Left kidney (tissue), 2 donors: ENCODE data around the gene EPHA3. TPM values are rescaled to one million over a fixed set of nuclear protein-coding genes. Genes with fewer than 3 reads are reported as not detected.

Experiments used
- DNase-seq: peaks from one replicate; pipeline ENCODE4 v3.0.0-alpha.2; 2013
- polyA plus RNA-seq: library from polyadenylated mRNA; unstranded; fragments of 120-200 nt; gene quantifications from one replicate; pipeline ENCODE4 v1.2.1, GENCODE V29; 2013; ENCODE audit not compliant: insufficient read length

The EPHA3 gene
- polyA plus RNA-seq, 1 donor, result 5.1 TPM

DNA sequence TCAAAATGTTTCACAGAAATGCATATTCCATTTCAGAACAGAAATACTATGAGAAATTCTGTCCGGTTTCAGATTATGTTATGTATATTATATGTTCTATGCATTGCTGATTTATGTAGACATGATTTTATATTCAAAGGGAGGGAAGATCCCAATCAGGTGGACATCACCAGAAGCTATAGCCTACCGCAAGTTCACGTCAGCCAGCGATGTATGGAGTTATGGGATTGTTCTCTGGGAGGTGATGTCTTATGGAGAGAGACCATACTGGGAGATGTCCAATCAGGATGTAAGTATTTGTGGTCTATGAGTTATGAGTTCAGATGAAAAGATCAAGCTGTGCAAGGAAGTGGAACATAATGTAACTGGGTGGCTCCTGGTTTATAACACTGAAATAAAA lies 341.7 kb downstream of the EPHA3 start:
- no peak for DNase-seq

GRCh38 chr3:89452066-89452465 lies 344.6 kb downstream of the EPHA3 start:
- no peak for DNase-seq

DNA sequence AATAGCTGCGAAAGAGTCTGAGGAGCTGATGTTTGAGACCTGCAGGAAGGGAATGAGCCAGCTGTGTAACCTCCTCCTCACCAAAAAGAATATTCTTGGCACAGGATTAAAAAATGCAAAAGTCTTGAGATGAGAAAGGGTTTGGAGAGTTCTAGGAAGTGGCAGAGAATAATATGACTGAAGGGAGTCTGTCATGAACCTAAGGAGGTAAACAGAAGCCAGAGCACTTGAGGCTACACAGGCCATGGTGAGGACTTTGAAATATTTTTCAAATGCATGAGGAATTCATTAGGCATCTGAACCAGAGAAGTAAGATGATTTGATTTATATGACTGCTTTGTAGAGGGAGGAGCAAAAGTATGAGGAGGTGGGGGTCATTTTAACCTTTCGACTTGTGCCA lies 347.8 kb downstream of the EPHA3 start:
- DNase-seq, result no peak

- no peak for DNase-seq
These were observed 360.5 kb downstream of the EPHA3 start for GRCh38 chr3:89467898-89468363.

GRCh38 chr3:89472101-89472500 lies 364.7 kb downstream of the EPHA3 start:
- DNase-seq, result no peak

- no peak for DNase-seq
These were observed 367.1 kb downstream of the EPHA3 start for GRCh38 chr3:89474333-89475130.

DNA sequence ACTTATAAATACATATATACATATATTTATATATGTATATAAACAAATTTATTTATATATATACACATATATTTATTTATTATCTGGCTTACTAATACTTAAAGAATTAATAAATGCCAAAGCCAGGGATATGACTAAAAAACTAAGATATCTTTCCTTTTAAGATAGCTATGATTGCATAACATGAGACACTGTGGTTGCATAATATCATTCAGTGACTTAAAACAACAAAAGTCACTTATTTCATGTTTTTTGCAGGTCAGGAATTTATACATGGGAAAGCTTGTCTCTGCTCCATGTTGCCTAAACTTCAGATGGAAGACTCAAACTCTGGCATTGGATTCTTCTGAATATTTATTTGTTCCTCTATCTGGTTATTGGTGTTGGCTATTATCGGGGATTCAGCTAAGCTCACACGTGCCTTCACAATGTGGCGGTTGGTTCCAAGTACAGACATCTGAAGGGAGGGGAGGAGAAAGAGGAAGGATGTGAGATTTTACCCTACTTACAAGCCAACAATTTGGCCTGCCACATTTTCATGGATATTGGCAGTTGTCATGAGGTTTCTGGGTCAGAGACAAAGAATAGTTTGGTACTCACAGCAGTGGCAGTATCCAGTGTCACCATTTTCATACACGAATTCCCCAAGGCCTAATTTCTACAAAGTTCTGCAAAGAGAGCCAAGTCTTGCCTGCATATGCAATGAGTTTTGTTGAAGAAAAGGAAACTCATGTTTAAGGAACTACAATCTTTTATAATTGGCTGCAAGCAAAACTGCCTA lies 381.6 kb downstream of the EPHA3 start:
- no peak for DNase-seq

DNA sequence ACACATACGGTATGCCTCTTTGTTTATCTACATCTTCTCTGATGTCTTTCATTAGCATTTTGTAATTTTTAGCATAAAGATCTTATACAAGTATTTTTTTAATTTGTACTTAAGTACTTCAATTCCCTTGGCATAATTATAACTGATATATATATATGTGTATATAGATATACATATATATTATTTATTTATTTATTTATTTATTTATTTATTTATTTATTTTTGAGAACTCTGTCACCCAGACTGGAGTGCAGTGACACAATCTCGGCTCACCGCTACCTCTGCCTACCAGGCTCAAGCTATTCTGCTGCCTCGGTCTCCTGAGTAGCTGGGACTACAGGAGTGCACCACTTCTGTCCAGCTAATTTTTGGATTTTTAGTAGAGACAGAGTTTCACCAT lies 382.7 kb downstream of the EPHA3 start:
- no peak for DNase-seq

- DNase-seq, result no peak
These were observed 387.3 kb downstream of the EPHA3 start for GRCh38 chr3:89494734-89495133.

DNA sequence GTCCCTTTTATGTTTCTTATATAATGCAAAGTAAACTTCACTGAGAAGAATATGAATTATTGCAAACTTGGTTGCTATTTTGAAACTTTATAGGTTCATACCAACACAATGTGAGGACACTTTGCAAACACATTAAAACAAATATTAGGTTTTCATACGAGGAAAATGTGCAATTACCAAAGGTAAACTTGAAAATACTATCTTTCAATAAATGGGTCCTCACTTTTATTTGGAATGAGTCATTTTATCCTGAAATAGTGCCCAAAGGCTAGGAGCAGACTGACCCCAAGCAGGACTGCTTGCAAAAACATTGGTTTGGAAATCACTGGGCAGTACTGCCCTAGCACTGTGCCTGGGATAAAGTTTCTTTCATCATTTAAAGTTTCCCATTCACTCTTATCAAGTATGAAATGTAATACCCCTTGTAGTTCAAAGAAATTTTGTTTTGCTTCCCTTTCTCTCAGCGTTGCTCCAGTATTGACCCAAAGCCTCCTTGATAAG lies 396.5 kb downstream of the EPHA3 start:
- DNase-seq, result no peak

DNA sequence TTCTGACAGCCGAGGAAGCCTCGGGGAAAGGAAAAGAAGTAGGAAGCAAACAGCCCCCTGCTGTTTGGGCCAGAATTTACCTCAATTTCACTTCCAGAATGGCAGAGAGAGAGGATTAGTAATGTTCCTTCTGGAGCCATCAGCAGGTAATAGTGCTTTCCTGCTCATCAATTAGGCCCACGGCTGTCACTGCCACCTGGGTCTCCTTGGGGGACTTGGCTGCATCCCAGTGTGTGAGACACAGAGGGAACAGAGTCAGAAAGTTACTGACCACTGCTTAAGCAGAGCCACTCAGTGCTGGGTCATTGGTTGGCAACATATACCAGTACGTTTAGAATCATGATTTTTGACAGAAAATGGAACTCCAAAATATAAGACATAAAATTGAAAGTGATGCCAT lies 397.0 kb downstream of the EPHA3 start:
- DNase-seq, result no peak

DNA sequence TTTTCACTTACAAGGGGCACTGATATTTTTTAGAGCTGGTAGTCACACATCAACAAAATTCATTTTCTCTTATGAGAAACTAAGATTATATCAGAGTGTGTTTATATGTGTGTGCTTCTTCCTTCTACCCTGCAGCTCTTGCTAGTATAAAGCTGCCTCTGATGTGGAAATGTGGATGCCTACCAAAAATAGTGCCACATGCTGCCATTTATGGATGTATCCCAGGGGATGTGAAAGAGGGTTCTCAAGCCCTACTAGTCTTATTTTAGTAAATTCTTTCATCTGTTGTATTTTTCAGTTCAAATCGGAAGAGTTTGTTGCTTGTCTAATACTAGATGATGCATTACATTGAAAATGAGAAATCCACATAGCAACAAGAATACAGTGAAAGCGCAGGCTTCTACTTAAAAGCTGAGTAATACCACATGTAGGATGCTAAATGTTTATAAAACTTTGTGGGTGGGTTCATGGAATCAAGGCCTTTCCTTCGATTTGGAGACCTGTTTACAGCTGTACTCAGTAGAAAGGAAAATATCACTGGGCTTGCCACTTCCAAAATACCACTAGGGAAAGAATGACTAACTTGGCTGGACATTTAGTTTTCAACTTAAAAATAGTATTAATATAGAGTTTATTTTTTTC lies 399.2 kb downstream of the EPHA3 start:
- DNase-seq, result no peak

DNA sequence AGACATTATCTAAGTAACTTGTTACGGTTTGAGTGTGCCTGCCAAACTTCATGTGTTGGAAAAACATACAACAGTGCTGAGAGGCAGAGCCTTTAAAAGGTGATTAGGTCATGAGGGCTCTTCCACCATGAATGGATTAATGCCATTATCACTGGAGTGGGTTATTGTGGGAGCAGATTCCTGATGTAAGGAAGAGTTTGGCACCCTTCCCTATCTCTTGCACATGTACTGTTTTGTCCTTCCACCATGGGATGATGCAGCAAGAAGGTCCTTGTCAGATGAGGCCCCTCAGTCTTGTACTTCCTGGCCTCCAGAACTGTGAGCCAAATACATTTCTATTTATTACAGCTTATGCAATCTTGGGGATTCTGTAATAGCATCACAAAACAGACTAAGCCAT lies 413.9 kb downstream of the EPHA3 start:
- DNase-seq, result no peak

- no peak for DNase-seq
These were observed 414.7 kb downstream of the EPHA3 start for GRCh38 chr3:89522155-89522554.

DNA sequence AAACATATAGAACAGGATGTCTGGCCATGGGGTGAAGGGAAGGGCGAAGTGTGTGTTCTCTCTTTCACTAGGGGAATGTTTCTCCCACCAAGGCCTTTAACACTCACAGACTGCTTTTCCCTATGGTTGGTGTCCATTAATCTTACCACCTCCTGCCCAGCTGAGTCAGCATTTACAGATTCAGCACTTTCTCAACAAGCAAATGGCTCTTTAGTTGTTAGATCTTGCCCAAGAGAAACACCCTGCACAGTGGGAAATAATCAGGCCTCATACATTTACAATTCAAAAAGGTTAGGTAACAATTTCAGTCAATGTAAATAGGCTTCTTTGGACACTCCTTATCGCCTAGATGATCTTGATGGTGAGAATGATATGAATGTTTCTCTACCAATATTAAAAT lies 418.2 kb downstream of the EPHA3 start:
- no peak for DNase-seq

DNA sequence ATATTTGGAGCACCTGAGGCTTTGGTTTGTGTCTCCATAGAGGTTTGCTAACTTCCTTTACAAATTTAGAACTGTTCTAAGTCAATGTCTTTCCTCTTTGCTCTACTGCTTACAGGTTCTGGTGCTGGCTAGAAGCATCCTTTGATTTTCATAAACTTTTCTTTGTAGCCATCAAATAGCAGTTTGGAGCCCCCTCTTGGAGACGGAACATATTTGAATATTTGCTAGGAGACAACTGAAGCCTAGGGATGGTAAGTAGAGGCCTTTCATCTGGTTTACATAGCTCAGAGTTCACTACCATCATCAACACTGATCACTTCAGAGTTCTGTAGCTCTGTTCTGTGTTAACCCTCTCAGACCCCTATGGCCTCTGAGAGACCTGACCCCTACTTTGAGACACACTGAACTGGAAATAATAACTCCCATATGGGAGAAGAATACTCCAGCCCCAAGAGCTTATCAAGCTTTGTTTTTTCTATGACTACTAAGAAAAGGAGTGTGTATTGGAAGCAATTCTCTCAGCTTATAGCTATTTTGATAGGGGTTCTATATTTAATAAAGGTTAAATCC lies 420.4 kb downstream of the EPHA3 start:
- no peak for DNase-seq
